T47D (cell line): ENCODE data around the gene PGA3.
"Not testable (repeated sequence)": the region's sequence is repeated elsewhere in the genome, so short reads cannot be mapped to it uniquely, and the experiment has no call there.

Experiments
- DNase-seq, 2 experiments: peaks; one replicate each; pipeline versions ENCODE4 v3.0.0 to v3.0.0-alpha.2; 2011 to 2012; ENCODE audit warnings: low read depth in 1 of 2, low spot score in 1 of 2
- JUND ChIP-seq: IDR thresholded peaks from 2 replicates; pipeline ENCODE4 v1.6.1; 2012; ENCODE audit warnings: low read depth
- in situ Hi-C: cut with HindIII; loops from 2 replicates; pipeline ENCODE4 v1.10.0; 2016; ENCODE audit warnings: low sequenced_read_pairs, low pct_unique_long_range_greater_than_20kb

PGA3 gene

DNA sequence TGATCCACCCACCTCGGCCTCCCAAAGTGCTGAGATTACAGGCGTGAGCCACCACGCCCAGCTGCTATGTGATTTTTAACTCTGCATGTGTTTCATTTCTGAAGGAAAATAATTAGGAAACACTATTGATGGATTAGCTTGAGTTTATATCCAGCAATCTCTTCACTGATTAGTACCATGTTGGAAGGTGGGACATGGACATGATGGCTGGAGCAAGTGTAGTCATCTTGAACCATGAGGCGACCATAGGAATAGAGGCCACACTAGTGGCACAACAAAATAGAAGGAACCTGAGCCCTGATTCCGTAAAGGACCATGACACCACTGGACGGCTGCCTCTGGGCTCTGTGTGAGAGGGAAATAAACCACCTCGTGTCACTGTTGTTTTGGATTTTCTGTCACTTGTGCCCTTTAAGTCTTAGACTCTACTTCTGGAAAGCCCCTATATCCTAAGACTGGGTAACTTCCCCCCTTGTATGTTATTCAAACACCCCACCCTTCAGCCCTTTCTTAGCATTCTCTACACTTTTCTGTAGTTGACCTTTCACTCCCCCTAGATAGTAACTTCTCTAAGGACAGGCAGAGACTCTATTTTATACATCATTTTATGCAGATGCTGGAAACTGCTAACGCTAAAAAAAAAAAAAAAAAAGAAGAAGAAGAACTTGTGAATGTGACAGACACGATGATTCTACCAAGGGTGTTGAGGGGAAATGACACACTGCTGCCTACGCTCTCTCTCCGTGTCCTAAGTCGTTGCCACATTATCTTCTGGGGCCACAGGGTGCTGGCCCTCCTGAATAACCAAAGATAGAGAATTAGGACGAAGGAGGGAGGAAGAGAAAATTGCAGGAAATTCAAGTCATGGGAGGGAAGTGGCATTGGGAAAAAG lies 39.4 kb upstream of the PGA3 start:
- DNase-seq: no peak
- TF ChIP-seq JUND: no peak
- in situ Hi-C loops: no loop called here

DNA sequence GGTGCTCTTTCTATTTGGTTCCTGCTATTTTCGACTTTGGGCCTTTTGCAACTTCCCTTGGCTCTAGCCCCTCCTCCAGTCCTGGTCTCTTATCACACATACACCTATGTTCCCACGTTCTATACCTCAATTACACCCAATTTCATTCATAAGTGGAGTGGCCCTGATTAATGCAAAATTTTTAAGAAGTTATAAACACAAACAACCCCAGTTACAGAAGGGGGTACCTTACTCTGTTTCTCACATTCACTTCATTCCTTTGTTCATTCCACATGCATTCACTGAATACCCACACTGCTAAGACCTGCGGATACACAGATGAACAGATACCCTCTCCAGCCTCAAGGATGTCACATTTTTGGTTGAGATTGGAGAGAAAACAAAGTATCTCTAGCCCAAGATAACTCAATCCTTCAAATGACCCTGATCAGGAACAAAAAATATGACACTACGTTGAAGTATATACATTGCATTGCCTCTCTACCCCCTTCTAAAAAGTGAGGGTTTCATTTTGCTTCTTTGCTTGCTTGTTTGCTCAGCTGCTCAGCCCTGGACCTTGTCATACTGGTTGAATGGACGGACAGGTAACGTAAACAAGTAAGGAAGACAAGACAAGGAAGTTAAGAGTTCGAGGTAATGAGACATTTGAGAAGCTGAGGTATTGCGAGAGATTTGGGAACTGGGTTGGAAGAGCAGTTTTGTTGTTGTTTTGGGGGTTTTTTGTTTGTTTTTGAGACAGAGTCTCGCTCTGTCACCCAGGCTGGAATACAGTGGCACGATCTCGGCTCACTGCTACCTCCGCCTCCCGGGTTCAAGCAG lies 38.5 kb upstream of the PGA3 start:
- in situ Hi-C loops: no loop called here
- peak; percentile 60; the same call in 1 of the 2 replicates for TF ChIP-seq JUND
- peak; percentile 79 to 97 for DNase-seq

DNA sequence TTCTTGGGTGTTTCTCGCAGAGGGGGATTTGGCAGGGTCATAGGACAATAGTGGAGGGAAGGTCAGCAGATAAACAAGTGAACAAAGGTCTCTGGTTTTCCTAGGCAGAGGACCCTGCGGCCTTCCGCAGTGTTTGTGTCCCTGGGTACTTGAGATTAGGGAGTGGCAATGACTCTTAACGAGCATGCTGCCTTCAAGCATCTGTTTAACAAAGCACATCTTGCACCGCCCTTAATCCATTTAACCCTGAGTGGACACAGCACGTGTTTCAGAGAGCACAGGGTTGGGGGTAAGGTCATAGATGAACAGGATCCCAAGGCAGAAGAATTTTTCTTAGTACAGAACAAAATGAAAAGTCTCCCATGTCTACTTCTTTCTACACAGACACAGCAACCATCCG lies 37.5 kb upstream of the PGA3 start:
- DNase-seq, in situ Hi-C loops: not testable (repeated sequence)

- in situ Hi-C loops, DNase-seq: not testable (repeated sequence)
Measured at GRCh38 chr11:61166331-61166730, 37.0 kb upstream of the PGA3 start.

DNA sequence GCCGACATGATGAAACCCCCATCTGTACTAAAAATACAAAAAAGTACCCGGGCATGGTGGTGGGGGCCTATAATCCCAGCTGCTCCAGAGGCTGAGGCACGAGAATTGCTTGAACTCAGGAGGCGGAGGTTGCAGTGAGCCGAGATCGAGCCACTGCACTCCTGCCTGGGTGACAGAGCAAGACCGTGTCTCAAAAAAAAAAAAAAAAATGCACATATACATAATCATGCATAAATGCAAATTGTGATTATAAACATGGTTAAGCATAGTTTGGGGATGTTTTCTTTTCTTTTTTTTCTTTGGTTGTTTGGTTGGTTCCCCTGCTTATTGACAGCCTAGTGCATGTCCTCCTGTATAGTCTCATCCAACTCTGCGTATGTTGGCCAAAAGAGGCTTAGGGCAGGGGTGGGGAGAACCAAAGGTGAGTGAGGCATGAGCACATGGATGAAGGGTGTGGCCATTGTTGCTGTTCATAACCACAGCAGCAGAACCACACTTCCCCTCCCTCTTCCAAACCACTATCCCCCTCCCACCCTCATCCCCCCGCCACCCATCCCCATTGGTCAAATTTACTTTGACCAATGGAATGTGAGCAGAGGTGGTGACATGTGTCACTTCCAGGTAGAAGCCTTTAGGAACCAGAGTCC lies 35.1 kb upstream of the PGA3 start:
- no peak for TF ChIP-seq JUND
- DNase-seq: no peak
- in situ Hi-C loops: no loop called here

DNA sequence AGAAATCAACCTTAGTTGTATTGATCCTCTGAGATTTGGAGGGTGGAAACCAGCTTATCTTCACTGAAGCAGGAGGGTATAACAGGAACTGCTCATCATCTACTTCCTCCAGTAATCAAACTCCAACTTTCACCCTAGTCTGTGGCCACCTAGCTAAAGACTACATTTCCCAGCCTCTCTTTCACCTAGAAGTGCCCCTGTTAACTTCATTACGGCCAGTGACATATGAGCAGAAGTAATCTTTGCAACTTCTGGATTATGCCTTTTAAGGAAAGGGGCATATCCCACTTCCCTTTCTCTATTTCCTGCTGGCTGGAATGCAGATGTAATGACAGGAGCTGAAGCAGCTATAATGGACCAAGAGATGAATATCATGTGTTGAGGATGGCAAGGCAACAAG lies 34.5 kb upstream of the PGA3 start:
- DNase-seq: no peak
- in situ Hi-C loops: no loop called here
- no peak for TF ChIP-seq JUND

DNA sequence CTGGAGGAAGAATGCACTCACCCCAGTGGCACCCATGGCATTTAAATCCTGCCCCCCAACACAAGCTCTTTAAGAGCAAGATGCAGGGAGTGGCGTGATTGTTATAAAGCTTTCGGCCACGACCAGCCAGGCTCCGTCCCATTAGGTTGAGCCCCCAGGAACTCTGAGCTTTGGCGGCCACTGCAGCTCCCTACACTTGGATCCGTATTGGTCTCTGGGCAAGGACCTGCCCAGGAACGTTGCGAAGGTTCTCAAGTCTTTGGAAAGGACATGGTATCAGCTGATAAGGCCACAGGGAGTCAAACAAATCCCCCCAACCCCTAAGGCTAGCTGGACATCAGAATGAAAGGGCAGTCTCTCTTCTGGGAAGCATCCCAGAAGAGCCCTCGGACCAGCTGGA lies 32.7 kb upstream of the PGA3 start:
- TF ChIP-seq JUND: no peak
- in situ Hi-C loops: no loop called here
- no peak for DNase-seq

GRCh38 chr11:61171907-61172306 lies 31.4 kb upstream of the PGA3 start:
- no peak for DNase-seq
- TF ChIP-seq JUND: no peak
- in situ Hi-C loops: no loop called here

DNA sequence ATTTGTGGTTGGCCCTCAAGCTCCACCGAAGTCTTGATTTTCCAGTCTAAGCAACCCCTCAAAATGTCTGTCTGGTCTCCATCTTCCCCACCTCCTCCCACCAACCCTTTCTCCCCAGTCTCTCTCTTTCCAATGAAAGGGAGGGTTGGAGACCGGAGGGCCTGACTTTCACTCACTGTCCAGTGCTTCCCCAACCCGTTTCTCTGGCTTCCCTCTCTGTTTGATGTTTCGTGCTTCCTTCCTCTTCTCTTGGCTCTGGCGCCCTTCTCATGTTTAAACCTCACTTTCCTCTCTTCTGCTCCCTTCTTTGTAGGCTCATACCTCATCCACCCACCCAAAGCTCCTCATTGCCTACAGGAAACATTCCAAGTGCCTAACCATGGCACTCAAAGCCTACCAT lies 31.0 kb upstream of the PGA3 start:
- in situ Hi-C loops: no loop called here
- no peak for TF ChIP-seq JUND
- no peak for DNase-seq

- TF ChIP-seq JUND: no peak
- in situ Hi-C loops: no loop called here
- no peak for DNase-seq
Measured at GRCh38 chr11:61172888-61173287, 30.4 kb upstream of the PGA3 start.

GRCh38 chr11:61173456-61173855 lies 29.9 kb upstream of the PGA3 start:
- DNase-seq: peak; percentile 57 to 89
- no peak for TF ChIP-seq JUND
- in situ Hi-C loops: no loop called here

DNA sequence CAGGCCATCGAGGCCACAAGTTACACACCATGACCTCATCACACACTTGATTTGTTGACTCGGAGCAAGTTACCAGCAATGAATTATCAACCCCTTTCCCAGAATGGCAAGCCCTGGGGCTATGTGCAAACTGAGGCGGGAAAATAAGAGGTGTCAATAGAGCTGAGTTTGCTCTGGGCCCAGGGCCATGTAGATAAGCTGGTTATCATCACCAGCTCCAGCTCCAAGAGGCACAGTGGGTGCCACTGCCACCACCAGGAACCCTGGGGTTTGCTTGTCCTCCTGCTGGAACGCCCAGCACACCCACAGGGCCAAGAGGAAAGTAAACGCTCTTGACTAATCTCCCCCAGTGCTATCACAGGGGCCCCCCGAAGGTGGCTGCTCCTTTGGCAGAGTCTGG lies 29.0 kb upstream of the PGA3 start:
- no peak for TF ChIP-seq JUND
- DNase-seq: peak in 1 of 2 experiments; percentile 27
- in situ Hi-C loops: no loop called here

DNA sequence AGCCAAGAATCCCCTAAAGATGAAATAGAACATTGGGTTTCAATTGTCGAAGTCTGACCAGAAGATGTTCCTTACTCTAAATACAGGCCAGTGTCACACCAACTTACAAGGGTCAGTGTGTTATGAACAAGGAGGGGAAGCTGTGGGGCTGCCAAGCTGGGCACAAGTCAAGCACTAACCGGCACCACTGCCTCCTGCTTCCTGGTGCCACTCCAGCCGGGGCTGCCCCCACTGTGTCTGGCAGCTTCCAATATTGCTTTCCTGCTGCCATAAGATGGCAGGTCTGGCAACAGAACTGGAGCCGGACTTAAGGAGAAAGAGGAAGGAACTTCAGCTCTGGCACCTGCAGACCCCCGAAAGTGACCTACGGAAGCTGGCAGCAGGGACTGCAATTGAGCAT lies 28.4 kb upstream of the PGA3 start:
- in situ Hi-C loops: no loop called here
- no peak for DNase-seq
- no peak for TF ChIP-seq JUND
